Left hindlimb (tissue), 1 donor: ENCODE data around the gene NR4A1.
"Not testable (repeated sequence)": the region's sequence is repeated elsewhere in the genome, so short reads cannot be mapped to it uniquely, and the experiment has no call there.

Source experiments
- DNase-seq: peaks from one replicate; pipeline ENCODE4 v3.0.0-alpha.2; 2018

Gene NR4A1

DNA sequence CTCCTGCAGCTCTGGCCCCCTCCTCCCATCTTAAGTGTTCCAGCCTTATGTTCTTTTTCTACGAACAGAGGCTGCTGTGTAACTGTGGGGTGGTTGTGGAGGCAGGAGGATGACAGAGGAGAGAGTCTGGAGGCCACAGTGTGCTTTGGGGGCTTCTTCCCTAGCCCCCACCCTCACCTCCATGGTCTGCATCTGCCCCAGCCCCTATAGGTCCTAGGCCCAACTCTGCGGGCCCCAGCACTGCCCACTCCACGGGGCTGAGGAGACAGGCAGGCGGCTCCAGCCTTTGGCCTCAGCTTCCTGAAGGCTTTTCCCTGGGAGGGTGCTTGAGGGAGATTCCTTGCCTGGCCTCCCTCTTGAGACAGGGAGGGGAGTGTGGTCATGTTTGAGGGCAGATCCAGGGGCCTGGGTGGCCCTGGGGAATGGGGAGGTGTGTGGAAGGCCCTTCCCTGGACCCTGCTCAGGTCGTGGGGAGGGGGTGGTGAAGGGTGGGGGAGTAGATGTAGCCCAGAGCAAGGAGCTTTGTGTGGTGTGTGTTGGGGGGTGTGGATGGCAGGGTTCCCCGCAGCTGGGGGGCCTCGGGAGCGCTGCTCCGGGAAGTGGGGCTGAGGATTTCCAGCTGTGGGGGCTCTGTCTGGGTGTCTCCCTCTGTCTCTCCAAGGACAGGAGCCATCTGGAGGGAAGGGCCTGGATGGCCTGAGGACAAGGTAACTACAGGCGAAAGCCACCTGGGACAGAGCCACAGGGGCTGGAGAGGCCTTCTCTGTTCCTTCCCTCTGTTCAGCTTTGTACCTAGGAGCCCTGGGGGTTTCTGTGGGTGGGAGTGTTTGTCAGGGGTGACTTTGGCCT is 29.4 kb downstream of the NR4A1 start:
- DNase-seq, result no peak

DNA sequence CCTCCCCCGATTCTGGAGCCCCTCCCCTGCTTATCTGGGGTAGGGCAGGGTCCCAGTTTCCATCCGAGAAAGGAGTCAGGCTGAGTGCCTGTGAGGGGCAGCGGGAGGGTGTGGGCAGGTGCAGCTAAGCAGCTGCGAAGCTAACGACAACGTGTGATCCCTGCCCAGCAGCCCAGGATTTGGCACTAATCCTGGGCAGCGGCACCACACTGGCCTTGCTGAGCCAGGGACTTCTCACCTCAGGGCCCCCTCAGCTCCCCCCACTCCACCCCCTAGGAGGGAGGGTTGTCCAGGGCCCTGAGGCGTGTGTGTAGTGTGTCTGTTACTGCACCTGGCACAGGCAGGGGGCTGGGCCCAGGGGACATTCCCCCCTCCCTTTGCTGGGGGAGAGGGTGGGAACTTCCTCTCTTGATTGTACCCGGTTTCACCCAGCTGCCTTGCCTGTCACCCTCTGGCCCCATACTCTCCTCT is 30.1 kb downstream of the NR4A1 start:
- no peak for DNase-seq

DNA sequence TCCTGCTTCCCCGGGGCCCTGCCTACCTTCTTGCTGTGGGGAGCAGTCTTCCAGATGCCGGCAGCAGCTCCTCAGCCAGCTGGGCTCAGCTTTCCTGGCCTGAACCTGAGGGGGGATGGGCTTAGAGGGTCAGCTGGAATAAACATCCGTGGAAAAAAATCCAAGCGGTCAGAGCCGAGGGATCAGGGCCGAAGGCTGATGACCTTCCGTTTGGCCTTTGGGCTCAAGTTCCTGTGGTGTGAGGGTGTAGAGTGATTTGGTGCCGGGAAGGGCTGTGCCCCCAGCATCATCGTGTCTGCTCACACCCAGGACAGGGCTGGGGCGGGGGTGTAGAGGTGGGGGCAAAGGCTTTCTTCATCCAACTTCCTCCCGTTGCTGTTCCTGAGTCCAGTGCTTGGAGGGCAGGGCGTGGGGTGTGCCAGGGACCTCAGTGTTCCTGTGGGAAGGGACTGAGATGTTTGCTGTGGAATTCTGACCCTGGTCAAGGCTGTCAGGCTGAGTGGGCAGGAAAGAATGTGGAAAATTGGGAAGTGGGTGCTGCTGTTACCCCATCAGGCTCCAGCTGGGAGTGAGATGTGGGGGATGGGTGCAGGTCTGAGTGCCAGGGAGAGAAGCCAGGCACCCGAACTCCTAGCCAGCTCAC is 30.9 kb downstream of the NR4A1 start:
- no peak for DNase-seq

DNA sequence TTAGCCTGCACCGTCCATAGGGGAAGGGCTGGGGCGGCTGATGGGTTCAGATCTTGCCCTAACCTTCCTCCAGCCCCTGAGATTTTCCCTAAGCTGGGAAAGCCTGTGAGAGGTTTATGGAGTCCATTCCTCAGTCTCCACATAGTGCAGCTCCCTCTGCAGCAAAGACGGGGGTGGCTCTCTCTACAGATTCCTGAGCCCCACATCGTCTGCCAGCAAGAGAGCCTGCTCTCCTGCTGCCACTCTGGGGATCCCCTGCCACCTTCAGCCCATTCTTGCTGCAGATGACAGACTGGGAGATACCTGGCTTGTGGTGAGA is 31.4 kb downstream of the NR4A1 start:
- DNase-seq, result no peak

DNA sequence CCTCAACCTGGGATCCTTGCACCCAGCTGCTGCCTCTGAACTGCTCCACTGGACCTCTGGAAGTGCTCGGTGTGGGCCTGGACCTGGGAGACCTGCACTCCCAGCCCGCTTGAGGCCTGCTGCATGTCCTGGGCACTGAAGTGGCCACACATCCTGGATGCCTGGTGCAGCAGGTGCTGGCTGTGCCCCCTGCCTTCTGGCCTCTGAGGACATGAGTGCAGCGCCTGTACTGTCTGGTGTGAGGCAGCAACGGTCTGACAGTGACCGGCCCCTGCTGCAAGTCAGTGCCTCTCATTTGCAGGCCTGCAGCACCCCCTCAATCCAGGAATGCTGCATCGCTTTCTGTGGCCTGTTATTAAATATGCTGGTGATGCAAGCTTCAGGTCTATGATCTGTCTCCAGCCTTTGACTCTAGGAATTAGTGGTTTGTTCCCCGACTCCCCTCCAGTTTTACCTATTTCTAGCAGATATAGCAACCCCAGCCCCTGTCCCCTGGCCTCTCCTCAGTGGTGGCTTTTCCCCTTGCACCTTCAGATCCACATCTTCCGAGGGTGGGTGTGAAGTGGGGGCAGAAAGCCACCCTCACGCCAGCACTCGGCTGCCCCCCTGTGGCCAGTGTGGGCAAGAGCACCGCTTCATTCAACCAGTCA is 31.9 kb downstream of the NR4A1 start:
- DNase-seq, result peak; percentile 77

DNA sequence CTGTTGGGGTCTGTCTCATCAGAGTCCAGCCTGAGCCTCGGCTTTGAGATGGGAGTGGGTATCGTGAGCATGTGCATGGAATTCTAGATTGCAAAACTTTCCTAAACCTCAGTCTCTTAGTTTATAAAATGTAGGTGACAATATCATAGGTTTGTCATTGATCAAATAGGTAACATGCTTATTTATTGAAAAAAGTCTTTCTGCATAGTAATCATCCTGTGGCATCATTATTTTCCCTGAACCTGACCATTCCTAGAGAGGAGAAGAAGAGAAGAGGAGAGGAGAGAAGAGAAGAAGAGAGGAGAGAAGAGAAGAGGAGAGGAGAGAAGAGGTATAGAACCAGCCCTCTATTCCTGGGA is 32.4 kb downstream of the NR4A1 start:
- DNase-seq, result no peak

DNA sequence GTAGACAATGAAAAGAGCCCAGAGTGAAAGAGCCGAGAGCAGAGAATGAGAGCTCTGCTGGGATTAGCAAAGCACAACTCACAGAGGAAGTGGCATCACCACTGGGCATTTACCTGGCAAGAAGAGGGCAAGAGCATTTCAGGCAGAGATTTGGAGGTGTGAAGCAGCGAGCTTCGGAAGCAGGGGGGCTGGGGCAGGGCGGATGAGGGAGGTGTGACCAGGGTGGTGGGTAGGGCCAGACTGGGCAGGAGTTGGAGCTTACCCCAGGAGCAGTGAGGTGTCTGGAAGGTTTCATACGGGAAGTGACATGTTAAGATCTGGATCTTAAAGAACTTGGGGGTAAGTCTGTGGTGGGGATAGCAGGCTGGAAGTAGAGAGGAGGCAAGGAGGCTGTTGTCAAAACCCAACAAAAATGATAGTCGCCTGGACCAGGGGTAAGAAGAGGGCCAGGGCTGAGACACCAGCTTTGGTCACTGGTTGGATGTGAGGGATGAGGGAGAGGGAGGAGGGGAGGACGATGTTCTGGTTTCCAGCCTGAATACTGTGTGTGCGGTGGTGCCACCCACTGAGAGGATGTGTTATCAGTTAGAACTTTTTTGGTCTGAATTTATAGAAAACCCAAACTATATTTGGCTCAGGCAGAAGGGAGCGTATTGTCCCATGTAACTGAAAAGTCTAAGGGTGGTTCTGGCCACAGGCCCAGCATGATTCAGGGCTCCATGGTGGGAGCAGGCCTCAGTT is 33.4 kb downstream of the NR4A1 start:
- no peak for DNase-seq

- DNase-seq, result no peak
Measured at GRCh38 chr12:52085682-52086180, 34.5 kb downstream of the NR4A1 start.

GRCh38 chr12:52086366-52086765 is 35.1 kb downstream of the NR4A1 start:
- no peak for DNase-seq

GRCh38 chr12:52086944-52087835 is 35.9 kb downstream of the NR4A1 start:
- DNase-seq, result no peak

GRCh38 chr12:52087961-52088820 is 36.9 kb downstream of the NR4A1 start:
- no peak for DNase-seq

DNA sequence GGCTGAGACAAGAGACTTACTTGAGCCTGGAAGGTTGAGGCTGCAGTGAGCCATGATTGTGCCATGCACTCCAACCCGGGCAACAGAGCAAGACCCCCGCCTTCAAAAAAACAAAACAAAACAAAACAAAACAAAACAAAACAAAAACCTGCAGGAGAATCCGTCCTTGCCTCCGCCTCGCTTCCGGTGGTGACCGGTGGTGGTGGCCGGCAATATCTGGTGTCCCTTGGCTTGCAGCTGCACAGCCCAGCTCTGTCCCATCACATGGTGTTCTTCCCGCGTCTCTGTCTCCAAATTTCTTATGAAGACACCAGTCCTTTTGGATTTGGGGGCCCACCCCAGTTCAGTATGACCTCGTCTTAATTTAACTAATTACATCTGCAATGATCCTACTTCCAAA is 38.2 kb downstream of the NR4A1 start:
- DNase-seq, result no peak

DNA sequence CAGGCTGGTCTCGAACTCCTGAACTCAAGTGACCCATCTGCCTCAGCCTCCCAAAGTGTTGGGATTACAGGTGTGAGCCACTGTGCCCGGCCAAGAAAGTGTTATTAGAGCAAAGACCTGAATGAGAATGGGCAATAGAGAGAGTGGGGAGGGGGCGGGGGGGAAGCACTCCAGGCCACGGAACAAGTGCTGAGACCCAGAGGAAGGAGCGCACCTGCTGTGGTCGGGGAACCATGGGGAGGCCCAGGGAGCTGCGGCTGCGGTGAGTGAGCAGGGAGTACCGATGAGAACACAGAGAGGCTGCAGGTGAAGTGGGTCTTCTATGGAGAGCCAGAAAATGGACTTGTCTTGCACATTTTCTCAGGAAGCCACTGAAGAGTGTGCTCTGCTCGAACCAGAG is 39.0 kb downstream of the NR4A1 start:
- DNase-seq, result no peak

- no peak for DNase-seq
Measured at GRCh38 chr12:52091061-52091460, 39.8 kb downstream of the NR4A1 start.

DNA sequence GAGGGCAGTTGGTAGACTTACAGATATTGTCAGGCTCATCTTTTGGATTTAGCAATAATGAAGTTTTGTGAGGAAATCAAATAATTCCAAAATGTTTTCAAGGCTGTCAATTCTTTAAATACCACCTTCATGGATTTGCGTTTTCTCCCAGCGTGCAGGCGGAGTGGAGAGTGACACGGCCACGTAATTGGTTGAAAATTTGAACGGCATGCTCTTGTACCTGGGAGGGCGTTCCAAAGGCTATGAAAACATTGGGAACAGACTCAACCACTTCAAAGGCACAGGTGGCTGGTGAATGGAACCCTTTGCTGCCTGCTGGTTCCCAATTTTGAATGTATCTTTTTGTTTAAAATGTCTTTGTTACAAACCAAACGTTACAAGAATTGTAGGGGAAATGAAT is 40.6 kb downstream of the NR4A1 start:
- DNase-seq, result no peak

DNA sequence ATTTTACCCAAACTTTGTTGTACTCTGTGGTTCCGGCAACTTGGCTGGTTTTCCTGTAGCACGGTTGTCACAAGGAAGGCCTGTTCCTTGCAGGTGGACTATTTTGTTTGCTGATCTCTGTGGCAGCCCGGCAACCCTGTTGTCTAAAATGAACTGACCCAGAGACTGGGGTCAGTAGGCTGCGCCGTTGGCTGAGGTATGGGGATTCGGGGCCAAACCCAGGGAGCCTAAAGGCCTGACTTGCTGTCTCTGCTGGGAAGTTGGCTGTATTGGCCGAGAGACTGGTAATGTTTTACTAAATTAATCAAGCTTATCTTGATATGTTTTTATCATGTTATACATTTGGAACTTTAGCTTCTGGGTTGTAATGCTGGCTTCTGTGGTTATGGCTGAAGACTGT is 42.1 kb downstream of the NR4A1 start:
- DNase-seq, result no peak

GRCh38 chr12:52096332-52097044 is 45.2 kb downstream of the NR4A1 start:
- no peak for DNase-seq

GRCh38 chr12:52097045-52097666 is 45.9 kb downstream of the NR4A1 start:
- DNase-seq, result no peak

DNA sequence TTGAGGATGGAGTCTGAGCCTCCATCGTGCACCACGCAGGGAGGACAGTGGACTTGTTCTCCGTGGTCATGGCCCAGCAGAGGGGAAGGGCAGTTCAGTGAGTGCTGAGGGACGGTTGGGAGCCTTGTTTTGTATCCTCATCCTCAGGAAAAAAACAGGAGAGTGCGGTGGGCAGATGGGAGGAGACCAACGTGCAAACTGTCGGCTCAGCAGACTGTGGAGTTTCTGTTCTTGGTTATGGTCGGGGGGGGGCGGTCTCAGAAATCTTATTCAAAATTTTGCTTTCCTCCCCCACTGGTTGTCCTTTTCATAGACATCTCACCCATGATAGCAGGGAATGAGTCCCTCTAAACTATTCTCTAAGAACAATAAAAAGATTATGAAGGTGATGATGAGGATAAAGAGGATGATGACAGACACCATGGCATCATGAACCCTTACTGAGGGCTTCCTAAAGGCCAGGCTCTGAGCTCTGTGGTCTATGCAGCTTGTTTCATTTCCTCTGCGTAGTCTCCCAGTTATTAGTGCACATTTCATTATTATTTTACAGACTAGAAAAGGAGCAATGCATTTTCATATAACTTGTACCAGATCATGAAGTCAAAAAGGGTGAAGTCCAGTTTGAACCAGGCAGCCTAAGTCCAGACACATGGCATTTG is 53.3 kb downstream of the NR4A1 start:
- DNase-seq, result not testable (repeated sequence)
